GM12891 (cell line): ENCODE results near the gene EFTUD2.

Source experiments
- PAX5 ChIP-seq: IDR thresholded peaks from 2 replicates; pipeline ENCODE4 v1.6.1; 2011; ENCODE audit warnings: low read length, moderate library complexity, mild to moderate bottlenecking; ENCODE audit not compliant: insufficient read depth, severe bottlenecking
- POLR2A ChIP-seq: IDR thresholded peaks from 2 replicates; pipeline ENCODE4 v1.6.1; 2011; ENCODE audit warnings: low read depth, low read length, control low read depth
- POLR2AphosphoS5 ChIP-seq: IDR thresholded peaks from 2 replicates; pipeline ENCODE4 v1.6.1; 2011; ENCODE audit warnings: low read depth, low read length, control low read depth
- SPI1 ChIP-seq: IDR thresholded peaks from 2 replicates; pipeline ENCODE4 v1.6.1; 2011; ENCODE audit warnings: low read depth, low read length, control low read depth
- TAF1 ChIP-seq: IDR thresholded peaks from 2 replicates; pipeline ENCODE4 v1.6.1; 2011; ENCODE audit warnings: low read depth, low read length, control low read depth

DNA sequence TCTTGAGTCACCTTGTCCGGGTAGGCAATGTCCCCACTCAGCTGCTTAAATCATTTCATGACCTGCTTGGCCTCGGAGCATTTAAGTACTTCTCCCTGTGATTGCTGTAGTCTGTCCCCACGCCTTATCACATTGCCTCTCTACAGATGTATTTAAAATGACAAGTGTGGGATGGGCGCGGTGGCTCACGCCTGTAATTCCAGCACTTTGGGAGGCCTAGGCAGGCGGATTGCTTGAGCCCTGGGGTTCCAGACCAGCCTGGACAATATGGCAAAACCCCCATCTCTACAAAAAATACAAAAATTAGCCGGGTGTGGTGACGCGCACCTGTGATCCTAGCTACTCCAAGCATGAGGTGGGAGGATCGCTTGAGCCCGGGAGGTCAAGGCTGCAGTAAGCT is 67.9 kb downstream of the EFTUD2 start:
- TF ChIP-seq POLR2A (no peak), TAF1 (no peak), POLR2AphosphoS5 (no peak), PAX5 (no peak), SPI1 (no peak)
